HL-60/S4 (cell line): ENCODE results near the gene RAD1.

Experiments
- in situ Hi-C: fragments of 300-500 bp; cut with MboI; formaldehyde crosslinking; loops from 2 replicates; pipeline ENCODE4 v1.14.3; 2022; ENCODE audit warnings: low sequenced_read_pairs

The RAD1 gene

DNA sequence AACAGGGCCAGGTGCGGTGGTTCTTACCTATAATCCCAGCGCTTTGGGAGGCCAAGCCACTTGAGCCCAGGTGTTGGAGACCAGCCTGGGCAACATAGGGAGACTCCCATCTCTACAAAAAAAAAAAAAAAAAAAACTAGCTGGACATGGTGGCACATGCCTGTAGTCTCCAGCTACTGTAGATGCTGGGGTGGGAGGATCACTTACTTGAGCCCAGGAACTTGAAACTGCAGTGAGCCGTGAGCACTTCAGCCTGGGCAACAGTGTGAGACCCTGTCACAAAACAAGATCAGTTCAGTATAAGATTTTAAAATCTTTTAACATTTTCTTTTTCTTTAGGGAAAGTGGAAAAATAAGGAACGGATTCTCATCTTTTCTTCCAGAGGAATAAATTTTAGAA is 2.7 kb upstream of the RAD1 start:
- in situ Hi-C loops = no loop called here

DNA sequence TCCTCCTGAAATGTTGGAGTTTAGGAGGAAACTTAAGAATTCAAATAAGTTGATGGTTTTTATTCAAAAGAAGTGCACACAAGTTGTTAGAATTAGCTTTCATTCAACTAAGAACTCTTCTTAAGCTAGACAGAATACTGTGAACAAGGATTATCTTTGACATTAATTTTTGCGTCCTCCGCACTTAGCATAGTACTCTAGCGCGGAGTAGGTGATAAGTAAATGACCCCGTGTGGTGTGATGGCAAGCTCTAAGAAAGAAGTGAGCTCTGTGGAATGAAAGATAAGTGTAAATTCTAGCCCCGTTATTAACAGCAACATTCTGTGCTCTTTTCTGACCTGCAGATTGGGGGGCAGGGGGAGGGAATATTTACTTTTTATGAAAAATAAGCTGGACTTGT is 1.2 kb upstream of the RAD1 start:
- in situ Hi-C loops = no loop called here

DNA sequence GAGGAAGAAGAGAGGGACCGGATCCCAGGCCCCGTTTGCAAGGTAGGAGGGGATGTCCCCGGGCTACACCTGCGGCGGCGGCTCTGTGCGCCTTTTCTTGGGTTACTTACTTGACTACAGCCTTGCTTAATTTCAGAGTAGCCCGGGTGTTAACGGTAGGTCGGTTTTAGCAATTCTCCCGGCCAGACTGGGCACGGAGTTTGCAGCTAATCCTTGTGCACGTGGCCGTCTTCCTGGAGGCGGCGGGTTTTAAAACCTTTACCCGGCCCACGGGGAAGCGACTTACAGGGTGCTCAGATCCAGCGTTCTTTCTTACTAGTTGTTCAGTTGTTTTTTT is 520 bp upstream of the RAD1 start:
- in situ Hi-C loops = no loop called here

DNA sequence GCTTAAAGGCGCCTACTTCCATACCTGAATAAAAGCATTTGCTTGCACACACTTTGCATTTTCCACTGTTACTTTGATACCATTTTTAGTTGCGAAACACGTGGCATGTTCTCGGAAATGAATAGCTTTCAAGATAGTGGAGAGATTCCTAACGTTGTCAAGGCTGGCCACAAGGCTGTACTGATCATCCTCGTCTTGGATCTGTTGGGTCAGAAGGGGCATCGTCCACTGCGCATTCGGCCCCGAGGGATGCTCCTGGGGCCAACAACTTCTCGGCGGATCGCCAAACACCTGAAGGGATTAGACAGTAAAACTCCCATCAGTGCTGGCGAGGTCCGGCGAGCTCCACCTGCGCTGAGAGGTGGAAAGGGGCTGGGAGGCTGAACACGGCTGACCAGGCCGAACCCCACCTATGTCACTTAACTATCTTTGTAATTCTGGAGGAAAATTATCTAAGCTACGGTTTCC is 599 bp downstream of the RAD1 start:
- in situ Hi-C loops = no loop called here

DNA sequence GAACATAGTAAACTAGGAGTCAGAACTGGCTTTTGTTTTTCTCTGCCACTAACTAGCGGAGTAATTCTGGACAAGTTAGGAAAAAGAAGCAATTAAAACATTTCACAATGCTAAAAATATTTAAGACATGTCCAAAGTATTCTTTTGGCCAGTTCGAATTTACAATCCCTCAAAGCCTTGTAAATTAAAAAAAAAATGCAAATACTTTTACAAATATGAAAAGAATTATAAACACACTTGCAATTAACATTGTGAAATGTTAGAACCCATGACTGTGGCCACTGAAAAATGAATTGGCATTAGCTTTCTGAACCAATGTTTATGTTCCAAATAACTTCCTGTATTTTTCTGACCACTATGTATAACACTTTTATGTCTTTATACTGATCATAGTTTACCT is 2.2 kb downstream of the RAD1 start:
- in situ Hi-C loops = no loop called here

DNA sequence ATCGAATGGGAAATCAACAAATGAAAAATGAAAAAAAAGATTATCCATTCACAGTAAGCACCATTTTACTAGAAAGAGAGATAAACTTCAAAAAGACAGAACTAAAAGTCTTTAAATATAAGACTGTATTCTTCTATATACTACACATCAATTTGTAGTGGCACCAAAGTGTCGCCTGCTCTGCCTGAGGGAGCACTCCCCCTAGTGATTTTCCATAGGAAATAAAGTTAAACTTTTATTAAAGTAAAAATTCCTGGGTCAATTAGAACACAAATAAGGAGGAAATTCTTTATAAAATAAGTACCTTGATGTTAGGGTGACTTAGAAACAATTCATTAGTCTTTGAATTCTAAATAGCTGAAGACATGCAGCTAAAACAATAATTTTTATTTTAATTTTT is 9.7 kb downstream of the RAD1 start:
- in situ Hi-C loops = no loop called here

DNA sequence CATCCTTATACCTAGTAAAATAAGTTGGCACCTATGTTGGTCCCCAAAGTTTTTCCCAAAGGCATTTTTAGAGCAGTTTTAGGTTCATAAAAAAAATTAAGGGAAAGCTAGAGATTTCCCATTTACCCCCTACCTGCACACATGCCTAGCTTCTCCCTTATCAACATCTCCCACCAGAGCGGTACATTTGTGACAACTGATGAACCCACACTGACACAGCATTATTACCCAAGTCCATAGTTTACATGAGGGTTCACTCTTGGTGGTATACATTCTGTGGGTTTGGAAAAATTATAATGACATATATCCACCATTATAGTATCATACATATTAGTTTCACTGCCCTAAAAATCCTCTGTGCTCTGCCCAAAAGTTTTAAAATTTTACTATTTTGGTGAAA is 12.0 kb downstream of the RAD1 start:
- in situ Hi-C loops = no loop called here

DNA sequence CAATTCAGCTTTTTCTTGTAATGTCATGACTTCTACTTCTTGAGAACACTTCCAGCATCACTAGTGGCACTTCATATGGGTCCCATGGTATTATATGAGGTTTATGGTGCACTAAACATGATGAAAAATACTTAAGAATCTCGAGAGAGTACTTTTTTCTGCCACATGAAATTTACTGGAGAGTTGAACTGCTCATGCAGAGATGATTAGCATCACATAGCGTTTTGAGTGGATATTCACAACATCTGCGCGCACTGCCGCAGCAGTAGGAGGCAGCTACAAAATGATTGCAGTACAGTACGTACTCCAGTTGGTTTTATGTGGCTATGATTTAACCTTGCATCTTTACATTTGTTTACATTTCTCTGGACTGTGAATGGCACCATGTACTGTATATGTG is 14.7 kb downstream of the RAD1 start:
- in situ Hi-C loops = no loop called here

DNA sequence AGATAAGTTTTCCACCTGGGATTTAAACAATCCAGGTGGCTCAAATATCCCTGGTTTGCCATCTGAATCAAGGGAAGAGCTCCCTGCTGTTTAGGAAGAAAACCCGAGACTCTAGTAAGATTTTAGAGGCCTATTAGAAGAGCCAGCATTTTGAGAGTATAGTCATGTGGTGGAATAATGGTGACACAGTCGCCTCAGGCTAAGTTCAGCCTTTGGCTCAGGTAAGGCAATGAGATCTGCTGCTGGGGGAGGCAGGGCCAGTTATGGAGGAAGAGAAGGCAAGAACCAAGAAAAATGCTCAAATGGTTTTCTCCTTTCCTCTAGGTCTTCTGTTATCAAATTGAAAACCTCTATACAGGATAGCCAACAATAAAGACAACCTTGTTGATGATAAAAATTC is 16.2 kb downstream of the RAD1 start:
- in situ Hi-C loops = no loop called here

DNA sequence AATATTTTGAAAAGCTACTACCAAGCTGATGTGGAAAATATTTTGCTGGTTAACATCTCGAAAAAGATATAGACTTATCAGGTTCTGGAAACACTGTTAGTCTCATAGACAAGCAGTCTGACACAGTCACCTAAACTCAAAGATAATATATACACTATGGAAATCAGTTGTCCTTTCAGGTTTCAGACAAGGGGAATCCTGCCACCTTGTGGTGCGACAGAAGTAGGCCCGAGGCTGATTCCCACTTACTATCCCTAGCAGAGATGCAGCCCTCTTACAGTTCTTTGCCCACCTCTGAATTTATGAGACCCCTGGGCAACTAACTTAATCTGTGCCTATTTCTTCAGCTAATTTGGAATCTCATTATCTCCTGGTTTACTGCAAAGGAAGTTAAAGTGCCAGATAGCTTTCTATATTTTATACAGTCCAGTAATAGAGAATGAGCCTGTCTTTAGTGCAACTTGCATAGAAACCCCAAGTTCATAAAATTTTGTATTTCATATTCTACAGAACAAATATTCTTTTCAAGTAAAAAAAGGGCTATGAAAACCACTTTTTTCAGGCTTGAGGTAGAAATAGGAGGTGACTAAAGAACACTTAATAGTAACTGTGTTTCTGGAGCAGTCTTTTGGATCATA is 16.9 kb downstream of the RAD1 start:
- in situ Hi-C loops = no loop called here

DNA sequence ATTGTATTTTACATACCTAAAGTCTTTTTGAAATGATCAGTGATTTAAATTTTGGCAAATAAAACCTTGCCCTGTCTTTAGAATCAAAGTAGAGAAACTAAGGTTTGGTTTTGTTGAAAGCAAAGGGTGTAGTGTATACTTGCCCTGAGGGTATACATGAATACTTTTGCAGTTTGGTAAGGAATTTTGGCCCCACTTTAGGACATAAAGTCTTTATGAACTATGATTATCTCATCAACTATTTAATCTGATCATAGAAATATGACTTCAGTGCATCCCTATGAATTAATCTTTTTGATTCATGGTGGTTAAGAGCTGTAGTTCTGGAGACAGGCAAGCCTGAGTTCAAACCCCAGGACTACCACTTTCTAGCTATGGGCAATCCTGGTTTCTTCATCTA is 17.7 kb downstream of the RAD1 start:
- in situ Hi-C loops = no loop called here

DNA sequence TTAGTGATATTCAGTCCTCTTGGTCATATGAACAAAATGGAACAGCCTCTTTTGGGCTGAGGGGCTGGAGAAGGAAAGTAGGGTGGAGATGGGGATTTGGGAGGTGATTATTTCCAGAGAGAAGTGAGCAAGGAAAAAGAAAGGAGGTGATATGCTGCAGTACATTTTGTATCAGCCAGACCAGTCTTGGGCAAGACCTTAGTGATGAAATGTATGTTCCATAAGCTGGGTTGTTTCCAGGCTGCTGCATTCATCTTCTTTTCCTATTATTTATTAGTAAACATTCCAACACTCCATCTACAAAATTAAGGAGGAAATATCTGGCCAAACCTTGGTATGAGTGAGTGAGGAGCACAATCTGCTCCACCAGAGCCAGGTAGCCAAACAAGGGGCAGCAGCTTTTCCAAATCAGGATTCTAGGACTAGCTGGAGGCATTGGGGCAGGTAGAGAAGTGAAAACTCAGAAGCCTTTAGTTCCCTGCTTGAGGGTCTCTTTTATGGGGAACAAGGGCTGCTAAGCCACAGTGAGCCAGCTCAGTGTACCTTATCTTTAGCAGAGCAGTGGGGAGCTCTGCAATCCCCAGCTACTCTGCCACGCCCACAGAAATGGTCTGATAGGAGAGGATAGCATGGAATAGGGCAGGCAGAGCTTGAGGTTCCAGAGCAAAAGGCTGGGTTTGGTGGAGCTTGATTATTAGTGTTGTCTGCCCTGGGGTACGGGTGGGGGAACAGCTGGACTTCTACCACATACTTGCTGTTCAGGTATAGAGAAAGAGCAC is 19.5 kb downstream of the RAD1 start:
- in situ Hi-C loops = no loop called here

DNA sequence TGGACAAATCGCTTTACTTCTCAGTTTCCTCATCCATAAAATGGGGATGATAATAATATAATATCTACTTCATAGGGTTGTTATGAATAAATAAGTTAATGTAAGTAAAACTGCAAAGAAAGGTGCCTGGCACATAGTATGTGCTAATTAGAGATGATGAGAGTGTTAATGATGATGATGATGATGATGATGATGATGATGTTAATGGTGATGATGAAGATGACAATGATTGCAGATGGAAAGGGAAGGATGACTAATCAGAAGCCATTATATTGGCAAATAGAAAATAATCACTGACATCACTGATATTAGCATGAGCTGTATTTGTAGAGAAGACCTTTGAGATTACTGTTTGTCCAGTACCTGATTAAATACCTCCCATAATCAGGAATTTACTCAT is 20.6 kb downstream of the RAD1 start:
- in situ Hi-C loops = no loop called here

DNA sequence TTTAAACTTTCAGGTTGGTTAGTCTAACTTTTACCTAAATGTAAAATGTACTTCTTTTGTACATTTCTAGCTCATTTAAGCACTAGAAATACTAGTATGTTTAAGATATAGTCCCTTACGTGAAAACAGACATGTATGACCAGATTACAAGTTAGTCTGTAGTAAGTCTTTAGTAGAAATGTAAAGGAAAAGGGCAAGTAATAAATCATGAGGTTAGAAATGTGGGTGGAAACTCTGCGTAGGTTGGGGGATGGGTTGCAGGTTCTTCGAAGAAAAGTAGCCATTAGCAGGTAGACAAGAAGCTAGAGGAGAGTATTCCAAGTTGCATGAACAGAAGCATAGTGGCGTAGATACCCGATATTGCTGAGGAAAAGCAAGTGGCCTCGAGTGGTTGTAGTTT is 22.9 kb downstream of the RAD1 start:
- in situ Hi-C loops = no loop called here

DNA sequence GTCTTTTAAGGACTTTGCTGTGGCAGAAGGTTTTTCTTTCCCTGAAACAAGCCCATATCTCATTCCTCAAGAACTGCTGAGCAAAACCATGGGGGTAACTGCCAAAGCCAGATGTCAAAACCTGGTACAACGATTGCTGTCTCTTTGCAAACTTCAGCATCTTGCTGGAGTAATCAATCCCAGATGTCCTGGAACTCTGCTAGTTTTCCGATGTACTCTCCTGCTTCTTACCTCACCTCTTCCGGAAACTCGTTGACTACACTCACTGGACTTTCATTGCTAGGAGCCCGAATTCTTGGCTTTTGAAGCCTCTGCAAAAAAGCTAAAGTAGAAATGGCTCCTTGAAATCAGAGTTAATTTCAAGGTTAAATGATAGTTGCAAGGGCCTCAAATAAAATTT is 23.3 kb downstream of the RAD1 start:
- in situ Hi-C loops = no loop called here

DNA sequence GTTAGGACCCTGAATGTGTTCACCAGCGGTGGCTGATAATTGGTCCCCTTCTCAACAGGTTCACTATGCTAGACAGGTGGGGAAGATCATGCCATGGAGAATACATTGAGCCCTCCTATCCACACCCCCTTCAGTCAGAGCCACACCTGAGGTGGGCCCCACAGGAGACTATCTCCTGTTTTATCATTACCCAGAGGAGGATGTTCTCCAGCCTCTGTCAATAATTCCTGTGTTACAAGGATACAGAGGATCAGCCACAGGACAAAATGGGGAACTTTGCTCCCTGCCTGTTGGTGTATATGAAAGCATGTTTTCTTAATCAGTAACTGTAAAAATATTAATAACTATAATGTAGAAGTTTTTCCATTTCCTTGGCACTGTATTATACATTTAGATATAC is 25.9 kb downstream of the RAD1 start:
- in situ Hi-C loops = no loop called here

DNA sequence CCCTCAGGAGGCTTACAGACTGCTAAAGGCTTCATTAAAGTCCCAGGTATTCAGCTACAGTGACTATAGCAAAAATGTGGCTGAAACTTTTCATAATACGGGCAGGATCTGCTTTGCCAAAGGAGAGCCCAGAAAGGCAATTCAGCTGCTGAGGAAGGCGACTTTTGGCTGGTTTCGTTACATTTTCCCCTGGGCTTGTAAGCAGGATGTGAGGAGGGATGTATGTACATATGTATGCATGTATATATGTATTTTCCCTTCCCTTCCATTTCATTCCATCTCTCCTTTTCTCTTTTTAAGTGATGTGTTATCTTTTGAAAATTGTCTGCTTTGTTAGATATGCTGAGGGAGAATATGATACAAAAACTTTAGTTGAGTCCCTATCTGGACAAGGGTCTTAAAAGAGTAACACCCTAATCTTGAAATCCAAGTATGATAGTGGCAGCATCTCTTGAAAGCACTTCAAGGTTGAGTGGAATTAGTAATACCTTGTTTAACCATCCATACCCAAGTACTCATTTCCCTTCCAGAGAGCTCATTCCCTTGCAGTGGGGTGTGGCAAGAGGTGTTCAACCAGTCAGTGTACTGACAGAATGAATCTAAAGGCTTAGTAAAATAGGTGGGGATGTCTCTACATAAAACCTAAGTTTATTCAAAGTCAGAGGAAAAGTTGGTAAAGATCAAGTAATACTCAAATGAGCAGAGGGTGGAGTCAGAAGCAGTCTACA is 28.7 kb downstream of the RAD1 start:
- in situ Hi-C loops = no loop called here

DNA sequence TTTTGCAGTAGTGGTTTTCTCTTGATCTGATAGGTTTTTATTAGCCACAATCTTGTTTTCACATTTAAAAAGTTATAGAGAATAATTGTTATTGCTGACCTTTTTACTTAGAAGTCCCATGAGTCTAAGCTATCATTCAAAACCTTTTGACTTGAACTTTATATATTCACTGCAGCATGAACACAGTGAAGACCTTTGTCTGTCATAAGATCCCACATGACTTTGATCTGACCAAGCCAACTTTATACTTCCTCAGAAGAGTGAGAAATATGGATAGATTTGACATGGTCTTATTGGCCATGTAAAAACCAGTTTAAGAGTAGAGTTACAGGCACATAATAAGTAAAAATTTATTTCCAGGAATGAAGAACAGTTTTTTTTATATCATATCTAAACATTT is 34.1 kb downstream of the RAD1 start:
- in situ Hi-C loops = no loop called here

DNA sequence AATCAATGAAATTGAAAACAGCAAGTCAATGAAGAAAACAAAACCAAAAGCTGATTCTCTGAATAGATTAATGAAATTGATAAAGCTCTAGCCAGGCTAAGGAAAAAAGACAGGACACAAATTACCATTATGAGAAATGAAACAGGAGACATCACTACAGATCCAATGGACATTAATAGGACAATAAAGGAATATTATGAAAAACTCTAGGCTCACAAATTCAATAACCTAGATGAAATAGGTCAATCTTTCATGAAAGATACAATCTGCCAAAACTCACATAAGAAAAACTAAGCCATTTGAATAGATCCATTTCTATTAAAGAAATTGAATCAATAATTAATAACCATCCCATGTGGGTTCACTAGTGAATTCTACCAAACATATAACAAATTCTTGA is 39.0 kb downstream of the RAD1 start:
- in situ Hi-C loops = no loop called here

DNA sequence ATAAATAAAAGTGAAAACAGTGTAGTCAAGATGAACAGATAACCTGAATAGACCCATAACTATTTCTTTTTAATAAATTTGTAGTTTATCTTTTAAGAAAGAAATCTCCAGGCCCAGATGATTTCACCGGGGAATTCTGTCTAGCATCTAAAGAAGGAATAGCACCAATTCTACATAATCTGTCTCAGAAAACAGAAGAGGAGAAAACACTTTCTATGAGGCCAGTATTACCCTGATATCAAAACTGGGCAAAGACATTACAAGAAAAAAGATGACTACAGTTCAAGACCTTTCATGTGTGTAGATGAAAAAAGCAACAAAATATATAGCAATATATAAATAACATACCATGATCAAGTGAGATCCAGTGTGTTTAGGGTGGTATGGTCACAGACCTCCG is 44.9 kb downstream of the RAD1 start:
- in situ Hi-C loops = no loop called here

DNA sequence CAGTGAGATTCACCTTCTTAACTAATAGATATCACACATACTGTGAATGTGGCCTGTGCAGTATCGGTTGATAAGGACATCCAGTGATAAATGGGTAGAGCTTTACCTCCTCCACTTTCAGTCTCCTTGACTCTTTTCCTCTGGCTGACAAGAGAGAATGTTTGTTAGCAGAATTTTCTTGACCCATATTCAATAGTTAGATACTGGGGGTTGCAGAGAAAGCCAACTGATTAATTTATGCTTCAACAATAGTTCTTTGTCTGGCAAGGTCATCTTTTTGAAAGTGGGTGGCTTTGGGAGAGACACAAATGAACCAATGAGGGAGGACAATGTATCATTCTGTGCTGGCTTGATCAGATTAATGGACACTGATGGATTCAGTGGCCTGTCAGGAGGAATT is 46.0 kb downstream of the RAD1 start:
- in situ Hi-C loops = no loop called here

DNA sequence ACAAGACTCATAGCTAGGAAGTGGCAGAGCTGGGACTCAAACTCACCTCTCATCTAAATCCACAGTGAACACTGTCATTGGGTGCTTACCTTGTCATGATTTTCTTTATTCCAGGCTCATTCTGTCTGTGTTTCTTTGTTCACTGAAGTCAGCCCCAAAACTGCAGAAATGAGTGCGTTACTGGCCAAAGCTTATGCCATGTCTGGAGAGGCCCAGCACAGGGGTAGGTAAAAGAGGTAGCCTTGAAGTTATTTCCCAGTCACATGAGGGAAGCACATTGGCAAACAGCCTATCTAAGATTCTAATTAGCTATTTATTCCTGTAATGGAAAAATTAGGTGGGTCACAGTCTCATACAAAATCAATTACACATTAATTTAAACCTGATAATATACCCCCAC is 46.5 kb downstream of the RAD1 start:
- in situ Hi-C loops = no loop called here
